Kidney (tissue), 14 donors: Measurements from ENCODE around the gene JADE1. TPM values are rescaled to one million over a fixed set of nuclear protein-coding genes. Genes with fewer than 3 reads are reported as not detected.

Experiments
- DNase-seq, 5 donors: peaks; one replicate each; pipeline ENCODE4 v3.0.0-alpha.2; 2013 to 2020
- FAIRE-seq: peaks from 2 replicates; lab custom pipeline; 2012; peaks lifted over from hg19 to GRCh38; lab: Jason Lieb, UNC
- H3K27ac ChIP-seq, 2 donors: one replicate each; pipeline ENCODE4 v1.7.0; 2013; ENCODE audit warnings: low read depth in 2 of 2, low read length in 2 of 2, inconsistent platforms in 1 of 2
- H3K27me3 ChIP-seq: one replicate; pipeline ENCODE4 v1.7.1; 2013; ENCODE audit warnings: low read length, inconsistent platforms; ENCODE audit not compliant: control insufficient read depth, insufficient read depth
- H3K36me3 ChIP-seq, 3 donors: one replicate each; pipeline versions ENCODE4 v1.7.0 to v1.7.1; 2013; ENCODE audit warnings: low read length in 3 of 3, control low read depth in 1 of 3, inconsistent platforms in 1 of 3; ENCODE audit not compliant: insufficient read depth in 3 of 3, control insufficient read depth in 2 of 3
- H3K4me1 ChIP-seq, 3 donors: one replicate each; pipeline versions ENCODE4 v1.7.0 to v1.7.1; 2013; ENCODE audit warnings: low read length in 3 of 3, inconsistent platforms in 1 of 3, low read depth in 1 of 3; ENCODE audit not compliant: control insufficient read depth in 2 of 3, insufficient read depth in 2 of 3
- H3K4me3 ChIP-seq, 3 donors: one replicate each; pipeline versions ENCODE4 v1.7.0 to v1.8.1; 2013; ENCODE audit warnings: low read length in 3 of 3, control low read depth in 1 of 3, inconsistent platforms in 1 of 3
- H3K9ac ChIP-seq, 3 donors: one replicate each; pipeline versions ENCODE4 v1.7.0 to v1.7.1; 2013; ENCODE audit warnings: low read length in 3 of 3, control low read depth in 1 of 3, inconsistent platforms in 1 of 3
- H3K9me3 ChIP-seq, 3 donors: one replicate each; pipeline versions ENCODE4 v1.7.0 to v1.7.1; 2013; ENCODE audit warnings: low read length in 3 of 3, control low read depth in 1 of 3, inconsistent platforms in 1 of 3; ENCODE audit not compliant: control insufficient read depth in 2 of 3, insufficient read depth in 1 of 3
- CTCF ChIP-seq: IDR thresholded peaks from 3 replicates; pipeline ENCODE4 v1.5.1; 2012; ENCODE audit warnings: mild to moderate bottlenecking, moderate library complexity, borderline replicate concordance; ENCODE audit not compliant: insufficient read depth; ENCODE audit errors: extremely low read depth
- intact Hi-C: fragments of 100-400 bp; cut with DNase I; formaldehyde crosslinking; loops from one replicate; pipeline ENCODE4 v1.11.1; 2022
- polyA plus RNA-seq: library from polyadenylated mRNA; stranded (reverse); fragments of 350-450 nt; fragmentation: Illumina TruSeq; extraction: RNeasy Lipid Tissue Mini Kit (QIAGEN cat#74804); gene quantifications from one replicate; pipeline ENCODE4 v1.2.3, GENCODE V29; 2014; ENCODE audit warnings: low read depth, low replicate concordance; ENCODE audit not compliant: insufficient read depth
- total RNA-seq: library from RNA; stranded (reverse); fragmentation: NEBNext Ultra II Directional; extraction: Animal tissue kit (Norgen Biotek cat#: 25700); gene quantifications from one replicate; pipeline ENCODE4 v1.2.1, GENCODE V29; 2021
- donor health status: control.
- donor health status: control.
- donor health status: control.
- donor health status: control.
- donor health status: control.
- donor health status: DM: yes; HTN: yes; CAD: no.
- donor health status: Normal renal cell carcinoma (clear cell type).

JADE1 gene
- total and polyA plus RNA-seq, 2 donors from 2014 or later, result 23.0 to 119 TPM

- Histone ChIP-seq H3K9me3 (no peaks in the 10 kb centered on the region), H3K36me3 (peaks cover 0 to 24% (median 21%) of the 10 kb centered on the region in 3 donors), H3K4me3 (no peak overlapping the region), H3K4me1 (peaks cover 0 to 22% (median 18%) of the 10 kb centered on the region in 3 donors), H3K9ac (no peak overlapping the region), H3K27ac (no peak overlapping the region), H3K27me3 (no peaks in the 10 kb centered on the region)
- no peak for TF ChIP-seq CTCF
- no peak for DNase-seq
- intact Hi-C loops, result no loop called here
- no peak for FAIRE-seq
These were observed 31.9 kb downstream of the JADE1 start for GRCh38 chr4:128841402-128841801.

GRCh38 chr4:128844931-128845330 is 35.4 kb downstream of the JADE1 start:
- no peak for TF ChIP-seq CTCF
- no peaks in the 10 kb centered on the region for H3K9me3 ChIP-seq
- no peak overlapping the region for H3K9ac ChIP-seq
- peaks cover 5 to 51% (median 48%) of the 10 kb centered on the region in 3 donors for H3K36me3 ChIP-seq
- peak overlapping the region in 1 of 2 donors; percentile 44 for H3K27ac ChIP-seq
- no peak overlapping the region for H3K4me3 ChIP-seq
- intact Hi-C loops, result no loop called here
- no peaks in the 10 kb centered on the region for H3K27me3 ChIP-seq
- FAIRE-seq, result no peak
- H3K4me1 ChIP-seq, result peaks cover 0 to 18% (median 15%) of the 10 kb centered on the region in 3 donors
- DNase-seq, result peak in 1 of 5 donors; percentile 78

- DNase-seq (peak in 2 of 5 donors; percentile 30 to 41), FAIRE-seq (no peak)
- Histone ChIP-seq H3K27me3 (no peaks in the 10 kb centered on the region), H3K36me3 (peaks cover 5 to 51% (median 48%) of the 10 kb centered on the region in 3 donors), H3K4me1 (peaks cover 0 to 18% (median 12%) of the 10 kb centered on the region in 3 donors), H3K9ac (peak overlapping the region in 1 of 3 donors; percentile 7), H3K27ac (no peak overlapping the region), H3K9me3 (no peaks in the 10 kb centered on the region), H3K4me3 (no peak overlapping the region)
- TF ChIP-seq CTCF, result no peak
- intact Hi-C loops, result no loop called here
These were observed 36.6 kb downstream of the JADE1 start for GRCh38 chr4:128846063-128846462.
